GM21447 (cell line): ENCODE results near the gene CDK6.
"Not testable (repeated sequence)": the region's sequence is repeated elsewhere in the genome, so short reads cannot be mapped to it uniquely, and the experiment has no call there.

Experiments used
- ATAC-seq: cut with Tn5 transposase; IDR thresholded peaks from one replicate; pipeline ENCODE4 v1.9.1; 2021; ENCODE audit not compliant: unreplicated experiment

CDK6 gene

GRCh38 chr7:92836489-92836999, at the start of gene CDK6:
Gene CDK6 (minus strand): TSS chr7:92836573. CDS start chr7:92833323, 3,250 bp downstream.
- peak; percentile 26 for ATAC-seq

- ATAC-seq, result not testable (repeated sequence)
Measured at GRCh38 chr7:92886039-92886438, 49.7 kb upstream of the CDK6 start.

- no peak for ATAC-seq
Measured at GRCh38 chr7:92884218-92884617, 47.8 kb upstream of the CDK6 start.

GRCh38 chr7:92882760-92883159, 46.4 kb upstream of the CDK6 start:
- ATAC-seq, result no peak

- no peak for ATAC-seq
Measured at GRCh38 chr7:92881091-92881485, 44.7 kb upstream of the CDK6 start.

GRCh38 chr7:92880212-92881090, 44.1 kb upstream of the CDK6 start:
- ATAC-seq, result peak; percentile 48

- ATAC-seq, result no peak
Measured at GRCh38 chr7:92877367-92877766, 41.0 kb upstream of the CDK6 start.

- no peak for ATAC-seq
Measured at GRCh38 chr7:92876836-92877235, 40.5 kb upstream of the CDK6 start.

- no peak for ATAC-seq
Measured at GRCh38 chr7:92875719-92876118, 39.3 kb upstream of the CDK6 start.

GRCh38 chr7:92875173-92875572, 38.8 kb upstream of the CDK6 start:
- ATAC-seq, result no peak

GRCh38 chr7:92874567-92874966, 38.2 kb upstream of the CDK6 start:
- no peak for ATAC-seq

GRCh38 chr7:92873776-92874175, 37.4 kb upstream of the CDK6 start:
- no peak for ATAC-seq

- no peak for ATAC-seq
Measured at GRCh38 chr7:92872701-92873100, 36.3 kb upstream of the CDK6 start.

- no peak for ATAC-seq
Measured at GRCh38 chr7:92868683-92869293, 32.4 kb upstream of the CDK6 start.

- ATAC-seq, result not testable (repeated sequence)
Measured at GRCh38 chr7:92864169-92864568, 27.8 kb upstream of the CDK6 start.

- ATAC-seq, result no peak
Measured at GRCh38 chr7:92856436-92856835, 20.1 kb upstream of the CDK6 start.

GRCh38 chr7:92854501-92855238, 18.3 kb upstream of the CDK6 start:
- peak; percentile 78 for ATAC-seq

GRCh38 chr7:92851732-92852131, 15.4 kb upstream of the CDK6 start:
- ATAC-seq, result no peak

- ATAC-seq, result no peak
Measured at GRCh38 chr7:92850516-92850915, 14.1 kb upstream of the CDK6 start.

- ATAC-seq, result no peak
Measured at GRCh38 chr7:92849322-92849721, 12.9 kb upstream of the CDK6 start.

GRCh38 chr7:92848851-92849250, 12.5 kb upstream of the CDK6 start:
- ATAC-seq, result no peak
